Right ventricle myocardium superior (tissue), 1 donor: ENCODE results near the gene LACTB. TPM values are rescaled to one million over a fixed set of nuclear protein-coding genes. Genes with fewer than 3 reads are reported as not detected.

ENCODE experiments used
- ATAC-seq: fragments of 200-7000 bp; cut with Tn5 transposase; one replicate; pipeline ENCODE4 v1.9.1; 2020; ENCODE audit warnings: mild to moderate bottlenecking; ENCODE audit not compliant: poor library complexity
- DNase-seq: peaks from one replicate; pipeline ENCODE4 v3.0.0-alpha.2; 2020
- intact Hi-C: fragments of 100-400 bp; cut with DNase I; formaldehyde crosslinking; loops from one replicate; pipeline ENCODE4 v1.11.2; 2022
- total RNA-seq: library from RNA; stranded (reverse); fragmentation: NEBNext Ultra II Directional; extraction: Animal tissue kit (Norgen Biotek cat#: 25700); gene quantifications from one replicate; pipeline ENCODE4 v1.2.1, GENCODE V29; 2021
- donor health status: DM: no; HTN: yes; CAD: no; lungs with severe emphysema.

Gene LACTB
- total RNA-seq, 1 donor from 2014 or later = 29.9 TPM

GRCh38 chr15:63157118-63157843 lies 35.6 kb downstream of the LACTB start, which contains the start of gene RPS27L:
RPS27L (minus strand) TSS chr15:63157477; CDS start chr15:63157405, 72 bp downstream.
- intact Hi-C loops = no loop called here
- peak; percentile 95 for DNase-seq
- ATAC-seq = peak; percentile 97

DNA sequence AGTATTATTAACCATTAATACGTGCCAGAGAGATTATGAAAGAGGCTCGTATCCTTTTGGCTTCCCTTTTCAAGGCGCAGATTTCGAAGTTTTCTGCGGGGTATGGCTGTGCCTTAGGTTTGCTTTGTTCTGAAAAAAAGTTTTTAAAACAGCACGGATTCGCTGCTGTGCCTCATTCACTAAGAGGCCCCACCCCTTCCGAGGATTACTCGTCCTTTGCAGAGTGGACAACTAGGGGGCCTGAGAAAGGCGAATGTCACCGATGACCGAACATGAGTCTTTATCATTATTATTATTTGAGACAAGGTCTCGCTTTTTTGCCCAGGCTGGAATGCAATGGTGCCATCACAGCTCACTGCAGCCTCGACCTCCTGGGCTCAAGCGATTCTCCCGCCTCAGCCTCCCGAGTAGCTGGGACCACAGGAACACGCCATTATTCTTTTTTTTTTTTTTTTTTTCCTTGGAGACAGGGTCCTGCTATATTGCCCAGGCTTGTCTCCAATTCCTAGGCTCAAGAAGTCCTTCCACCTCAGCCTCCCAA lies 36.3 kb downstream of the LACTB start:
- intact Hi-C loops = no loop called here

GRCh38 chr15:63160638-63161037 lies 39.0 kb downstream of the LACTB start:
- intact Hi-C loops = loop anchor here (10.0 kb wide), 1 partner anchor 234 kb away; no protein-coding TSS in a partner anchor
- ATAC-seq (no peak), DNase-seq (no peak)

More for the DNA sequence above, 36.3 kb downstream of the LACTB start:
- no peak for DNase-seq
- ATAC-seq = peak; percentile 57

DNA sequence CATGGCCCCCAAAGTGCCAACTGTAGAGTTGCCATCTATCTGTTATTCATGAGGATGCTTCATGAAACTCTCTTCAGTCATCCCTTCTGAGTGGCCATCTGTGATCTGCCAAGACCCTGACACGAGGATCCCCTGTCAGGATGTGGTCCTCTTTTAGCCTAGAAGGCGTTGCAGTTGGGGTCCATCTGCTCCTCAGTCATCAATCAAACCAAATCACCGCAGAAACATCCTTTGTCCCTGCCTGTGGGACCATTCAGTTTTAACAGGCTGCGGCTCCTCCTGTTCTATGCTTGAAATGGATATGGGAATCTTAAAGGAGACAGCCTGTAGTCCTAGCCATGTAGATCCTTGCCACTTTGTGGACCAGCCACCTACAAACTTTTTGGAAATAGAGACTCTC lies 41.6 kb downstream of the LACTB start:
- DNase-seq (no peak), ATAC-seq (no peak)
- intact Hi-C loops = loop anchor here (10.0 kb wide), 1 partner anchor 232 kb away; no protein-coding TSS in a partner anchor

GRCh38 chr15:63165166-63165859 lies 43.7 kb downstream of the LACTB start:
- DNase-seq = no peak
- intact Hi-C loops = loop anchor here (10.0 kb wide), 1 partner anchor 229 kb away; no protein-coding TSS in a partner anchor
- ATAC-seq = no peak

GRCh38 chr15:63166219-63166618 lies 44.6 kb downstream of the LACTB start:
- DNase-seq (no peak), ATAC-seq (no peak)
- intact Hi-C loops = loop anchor here (10.0 kb wide), 1 partner anchor 229 kb away; no protein-coding TSS in a partner anchor

- ATAC-seq (no peak), DNase-seq (no peak)
- intact Hi-C loops = loop anchor here (10.0 kb wide), 1 partner anchor 225 kb away; no protein-coding TSS in a partner anchor
Measured at GRCh38 chr15:63169788-63170187, 48.1 kb downstream of the LACTB start.

DNA sequence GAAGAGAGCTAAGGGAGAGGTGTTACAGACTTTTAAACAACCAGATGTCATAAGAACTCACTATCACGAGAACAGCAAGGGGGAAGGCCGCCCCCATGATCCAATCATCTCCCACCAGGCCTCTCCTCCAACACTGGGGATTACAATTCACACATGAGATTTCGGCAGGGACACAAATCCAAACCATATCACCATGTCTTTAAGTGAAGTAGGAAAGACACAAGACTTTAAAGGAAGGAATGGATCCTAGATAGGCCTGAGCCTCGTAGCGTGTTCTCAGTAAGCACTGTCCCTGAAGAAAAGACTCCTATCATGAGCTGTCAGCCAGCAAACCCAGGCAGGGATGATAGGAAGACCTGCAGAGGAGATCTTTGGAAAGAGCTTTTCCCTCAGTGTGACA lies 50.7 kb downstream of the LACTB start:
- DNase-seq = no peak
- ATAC-seq = no peak
- intact Hi-C loops = no loop called here

DNA sequence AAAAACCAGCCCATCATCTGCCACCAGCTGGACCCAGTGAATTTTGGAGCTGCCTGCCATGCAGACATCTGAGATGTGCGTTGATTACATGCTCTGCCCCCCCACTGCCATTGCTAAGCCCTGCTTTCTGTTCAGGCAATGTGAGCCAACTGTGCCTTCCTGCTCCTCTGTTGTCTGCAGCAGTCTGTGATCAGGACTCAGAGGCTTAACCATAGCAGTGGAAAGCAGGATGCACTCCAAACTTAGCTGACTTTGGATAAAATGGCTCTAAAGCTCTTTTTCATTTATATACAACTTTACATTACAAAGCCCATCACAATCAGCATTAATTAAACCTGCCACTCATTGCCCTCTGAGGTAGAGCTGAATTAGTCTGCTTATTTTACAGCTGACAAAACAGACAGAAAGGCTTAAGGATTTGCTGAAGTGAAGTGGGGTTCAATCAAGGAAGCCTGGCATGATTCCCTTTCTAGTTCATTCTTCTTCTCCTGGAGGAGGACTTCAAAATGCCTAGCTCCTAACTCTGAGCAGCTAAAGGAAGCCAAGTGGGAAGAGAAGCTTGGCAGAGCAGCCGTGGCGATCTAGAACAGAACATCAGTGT lies 51.3 kb downstream of the LACTB start:
- no peak for ATAC-seq
- intact Hi-C loops = no loop called here
- no peak for DNase-seq

- DNase-seq (no peak), ATAC-seq (no peak)
- intact Hi-C loops = no loop called here
Measured at GRCh38 chr15:63176302-63176701, 54.6 kb downstream of the LACTB start.

DNA sequence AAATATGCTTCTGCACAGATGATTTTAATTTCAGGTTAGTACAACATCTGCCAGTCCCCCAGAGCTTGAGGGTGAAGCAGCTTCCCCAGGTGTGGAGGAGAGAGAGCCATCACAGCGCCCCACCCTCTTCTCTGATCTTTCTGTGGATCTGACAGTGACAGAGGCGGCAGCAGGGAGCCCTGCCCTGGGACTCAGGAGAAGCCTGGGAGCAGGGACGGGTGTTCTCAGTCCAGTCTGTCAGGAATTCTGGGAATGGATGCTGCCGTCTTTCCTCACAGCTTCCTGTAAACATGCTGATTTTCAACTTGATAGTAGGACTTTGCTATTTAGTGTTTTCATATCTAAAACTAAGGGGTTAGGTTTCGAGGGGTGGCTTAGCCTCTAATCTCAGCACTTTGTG lies 56.4 kb downstream of the LACTB start:
- intact Hi-C loops = no loop called here
- DNase-seq (no peak), ATAC-seq (no peak)

DNA sequence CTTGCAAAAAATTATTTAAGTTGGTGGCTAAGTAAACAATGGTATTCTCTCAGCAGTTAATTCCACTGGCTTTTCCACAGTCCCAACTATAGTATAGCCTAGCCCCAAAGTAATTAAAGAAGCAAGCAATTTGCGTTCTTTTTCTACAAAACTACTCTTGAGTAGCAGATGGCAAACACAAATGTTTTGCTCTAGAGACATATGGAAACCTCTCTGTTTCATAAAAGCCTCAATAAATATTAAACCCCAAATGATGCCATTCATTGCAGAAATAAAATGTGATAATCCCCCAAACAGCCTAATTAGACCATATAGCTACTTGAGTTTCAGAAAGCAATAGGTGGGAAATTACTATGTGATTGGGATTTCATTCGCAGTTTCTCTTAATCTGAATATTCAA lies 59.1 kb downstream of the LACTB start:
- intact Hi-C loops = no loop called here
- ATAC-seq = no peak
- no peak for DNase-seq

GRCh38 chr15:63181648-63182047 lies 60.0 kb downstream of the LACTB start:
- no peak for ATAC-seq
- DNase-seq = no peak
- intact Hi-C loops = no loop called here

GRCh38 chr15:63185206-63185605 lies 63.5 kb downstream of the LACTB start:
- intact Hi-C loops = no loop called here

DNA sequence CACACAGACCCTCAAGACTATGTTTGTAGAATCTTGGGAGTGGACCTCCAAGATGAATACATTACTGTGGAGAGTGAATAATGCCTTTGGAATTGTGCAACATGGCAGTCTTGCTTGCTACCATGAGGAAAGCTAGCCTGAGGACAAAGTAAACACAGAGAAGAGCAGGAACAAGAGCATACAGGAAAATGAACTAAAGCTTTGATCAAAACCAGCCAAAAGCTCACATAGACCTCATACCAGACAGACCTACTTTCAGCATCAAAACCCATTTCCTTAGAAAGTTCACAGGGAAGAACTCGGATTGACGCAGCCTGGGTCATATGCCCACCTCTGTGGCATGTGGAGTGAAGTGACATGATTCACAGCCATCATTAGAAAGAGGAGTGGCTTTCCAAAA lies 64.4 kb downstream of the LACTB start:
- no peak for DNase-seq
- intact Hi-C loops = no loop called here
- ATAC-seq = no peak

More at GRCh38 chr15:63185206-63185605, 63.5 kb downstream of the LACTB start:
- ATAC-seq (no peak), DNase-seq (no peak)

DNA sequence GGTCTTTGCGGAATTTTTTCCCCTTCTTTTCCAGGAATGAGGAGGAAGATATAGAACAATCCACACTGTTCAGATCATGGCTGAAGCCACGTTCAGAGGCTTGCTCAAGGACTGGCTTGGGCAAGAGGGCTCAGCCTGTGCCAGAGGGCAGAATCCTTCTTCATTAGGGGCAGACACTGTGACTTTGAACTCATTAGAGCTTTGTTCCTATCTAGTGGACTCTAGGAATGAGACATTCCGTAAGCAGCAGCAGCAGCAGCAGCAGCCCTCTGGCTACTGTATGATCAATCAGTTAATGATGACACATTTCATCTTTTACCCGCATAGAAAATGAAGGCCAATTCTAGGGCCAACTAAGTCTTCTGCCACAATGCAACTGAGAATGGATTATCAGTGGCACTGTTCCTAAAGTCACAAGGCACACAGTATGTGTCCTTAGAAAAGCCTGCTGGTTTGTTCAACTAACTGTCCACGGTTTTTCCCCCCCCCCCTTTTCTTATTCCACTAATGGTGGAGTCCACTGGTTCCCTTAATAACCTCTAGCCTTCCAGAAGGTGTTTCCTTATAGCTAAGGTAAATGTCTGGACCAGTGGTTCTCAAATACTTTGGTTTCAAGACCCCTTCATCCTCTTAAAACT lies 66.0 kb downstream of the LACTB start:
- DNase-seq (no peak), ATAC-seq (no peak)
- intact Hi-C loops = no loop called here

GRCh38 chr15:63188247-63188925 lies 66.7 kb downstream of the LACTB start:
- ATAC-seq (no peak), DNase-seq (no peak)
- intact Hi-C loops = no loop called here
